H9 (cell line): ENCODE measurements around the gene PLEKHA4. TPM values are rescaled to one million over a fixed set of nuclear protein-coding genes. Genes with fewer than 3 reads are reported as not detected.

Experiments
- DNase-seq: peaks from one replicate; pipeline ENCODE4 v3.0.0-alpha.2; 2017
- H2AFZ ChIP-seq: one replicate; pipeline ENCODE4 v1.6.1; 2013; ENCODE audit warnings: mild to moderate bottlenecking, low read length, control low read depth, moderate library complexity
- H2AK5ac ChIP-seq: 2 replicates; pipeline ENCODE4 v1.6.1; 2013; ENCODE audit warnings: low read length, control low read depth, mixed read lengths; ENCODE audit not compliant: insufficient read length
- H2BK120ac ChIP-seq: one replicate; pipeline ENCODE4 v1.6.1; 2013; ENCODE audit warnings: low read depth, mild to moderate bottlenecking, low read length, control low read depth, inconsistent platforms; ENCODE audit not compliant: poor library complexity, severe bottlenecking
- H2BK12ac ChIP-seq: 2 replicates; pipeline ENCODE4 v1.6.1; 2013; ENCODE audit warnings: low read length, control low read depth, mixed read lengths, low read depth; ENCODE audit not compliant: insufficient read length
- H2BK15ac ChIP-seq: 2 replicates; pipeline ENCODE4 v1.6.1; 2013; ENCODE audit warnings: low read depth, low read length, control low read depth
- H2BK20ac ChIP-seq: one replicate; pipeline ENCODE4 v1.6.1; 2013; ENCODE audit warnings: low read depth, mild to moderate bottlenecking, low read length, control low read depth, inconsistent platforms; ENCODE audit not compliant: poor library complexity, severe bottlenecking
- H2BK5ac ChIP-seq: 2 replicates; pipeline ENCODE4 v1.6.1; 2013; ENCODE audit warnings: low read length, control low read depth, mixed read lengths; ENCODE audit not compliant: insufficient read length
- H3K14ac ChIP-seq: 2 replicates; pipeline ENCODE4 v1.6.1; 2013; ENCODE audit warnings: low read length, control low read depth; ENCODE audit not compliant: insufficient read depth
- H3K18ac ChIP-seq: 2 replicates; pipeline ENCODE4 v1.6.1; 2013; ENCODE audit warnings: low read depth, mild to moderate bottlenecking, mixed read lengths, low read length, control low read depth; ENCODE audit not compliant: insufficient read length
- H3K23ac ChIP-seq: 2 replicates; pipeline ENCODE4 v1.6.1; 2013; ENCODE audit warnings: low read length, control low read depth, mixed read lengths, low read depth; ENCODE audit not compliant: insufficient read length
- H3K23me2 ChIP-seq: 2 replicates; pipeline ENCODE4 v1.6.1; 2013; ENCODE audit warnings: low read depth, mild to moderate bottlenecking, mixed read lengths, low read length, control low read depth; ENCODE audit not compliant: insufficient read length, poor library complexity, severe bottlenecking
- H3K27ac ChIP-seq: 2 replicates; pipeline ENCODE4 v1.5.1; 2013; ENCODE audit warnings: low read length, control low read depth, mixed read lengths, low read depth; ENCODE audit not compliant: insufficient read length
- H3K27me3 ChIP-seq: 2 replicates; pipeline ENCODE4 v1.6.1; 2013; ENCODE audit warnings: low read length, control low read depth, inconsistent platforms; ENCODE audit not compliant: insufficient read depth
- H3K4ac ChIP-seq: 2 replicates; pipeline ENCODE4 v1.6.1; 2013; ENCODE audit warnings: low read depth, mild to moderate bottlenecking, control low read depth, inconsistent platforms, low read length, moderate library complexity
- H3K4me1 ChIP-seq: 2 replicates; pipeline ENCODE4 v1.6.1; 2013; ENCODE audit warnings: low read length, control low read depth, inconsistent platforms; ENCODE audit not compliant: insufficient read depth
- H3K4me2 ChIP-seq: 2 replicates; pipeline ENCODE4 v1.6.1; 2013; ENCODE audit warnings: low read length, control low read depth, mixed read lengths; ENCODE audit not compliant: insufficient read length, insufficient read depth
- H3K56ac ChIP-seq: 2 replicates; pipeline ENCODE4 v1.6.1; 2013; ENCODE audit warnings: low read depth, mild to moderate bottlenecking, mixed read lengths, low read length, control low read depth; ENCODE audit not compliant: insufficient read length
- H3K79me1 ChIP-seq: 2 replicates; pipeline ENCODE4 v1.6.1; 2013; ENCODE audit warnings: low read depth, mild to moderate bottlenecking, moderate library complexity, low read length, control low read depth, inconsistent platforms; ENCODE audit not compliant: insufficient read depth, poor library complexity, severe bottlenecking
- H3K79me2 ChIP-seq: 2 replicates; pipeline ENCODE4 v1.6.1; 2013; ENCODE audit warnings: low read length, control low read depth, inconsistent platforms; ENCODE audit not compliant: insufficient read depth
- H3K9ac ChIP-seq: 2 replicates; pipeline ENCODE4 v1.6.1; 2013; ENCODE audit warnings: low read length, control low read depth, mixed read lengths; ENCODE audit not compliant: insufficient read length; ENCODE audit errors: extremely low read depth
- H3K9me3 ChIP-seq: one replicate; pipeline ENCODE4 v1.6.1; 2013; ENCODE audit warnings: low read depth, low read length, inconsistent platforms; ENCODE audit not compliant: control insufficient read depth
- H3T11ph ChIP-seq: one replicate; pipeline ENCODE4 v1.6.1; 2013; ENCODE audit warnings: mild to moderate bottlenecking, low read length, control low read depth, inconsistent platforms
- H4K20me1 ChIP-seq: one replicate; pipeline ENCODE4 v1.6.1; 2013; ENCODE audit not compliant: control insufficient read depth, insufficient read length, insufficient read depth
- H4K5ac ChIP-seq: 2 replicates; pipeline ENCODE4 v1.6.1; 2013; ENCODE audit warnings: low read depth, mild to moderate bottlenecking, mixed read lengths, low read length, control low read depth; ENCODE audit not compliant: insufficient read length
- H4K8ac ChIP-seq: replicated peaks from 2 replicates; pipeline ENCODE4 v1.6.1; 2013; ENCODE audit warnings: low read length, control low read depth, mixed read lengths, low read depth; ENCODE audit not compliant: insufficient read length
- H4K91ac ChIP-seq: 2 replicates; pipeline ENCODE4 v1.6.1; 2013; ENCODE audit warnings: low read depth, mild to moderate bottlenecking, moderate library complexity, mixed read lengths, low read length, control low read depth; ENCODE audit not compliant: insufficient read length
- H3K27ac Mint-ChIP-seq, 3 experiments: 2 replicates in 2 of 3; 3 replicates in 1 of 3; pipeline ENCODE4 v1.8.0; 2020 to 2021; ENCODE audit warnings: mixed read lengths in 3 of 3, mild to moderate bottlenecking in 1 of 3, moderate library complexity in 1 of 3
- H3K27me3 Mint-ChIP-seq: 2 replicates; pipeline ENCODE4 v1.8.0; 2021; ENCODE audit warnings: low read depth, mild to moderate bottlenecking, moderate library complexity, mixed read lengths
- H3K36me3 Mint-ChIP-seq, 3 experiments: 2 replicates in 2 of 3; 3 replicates in 1 of 3; pipeline ENCODE4 v1.8.0; 2020 to 2021; ENCODE audit warnings: low read depth in 3 of 3, mixed read lengths in 3 of 3; ENCODE audit not compliant: insufficient read depth in 1 of 3
- H3K4me1 Mint-ChIP-seq, 2 experiments: 2 replicates each; pipeline ENCODE4 v1.8.0; 2020; ENCODE audit warnings: mixed read lengths in 2 of 2
- H3K4me3 Mint-ChIP-seq, 2 experiments: 2 replicates in 1 of 2; 3 replicates in 1 of 2; pipeline ENCODE4 v1.8.0; 2020 to 2021; ENCODE audit warnings: mild to moderate bottlenecking in 2 of 2, mixed read lengths in 2 of 2, moderate library complexity in 1 of 2
- H3K9me3 Mint-ChIP-seq, 2 experiments: 2 replicates in 1 of 2; 3 replicates in 1 of 2; pipeline ENCODE4 v1.8.0; 2020; ENCODE audit warnings: mild to moderate bottlenecking in 2 of 2, mixed read lengths in 2 of 2, moderate library complexity in 1 of 2
- CTCF ChIP-seq: fragments of 200-600 bp; sonication (generic); conservative IDR thresholded peaks from 3 replicates; pipeline ENCODE4 v1.8.0; 2021; ENCODE audit warnings: antibody characterized with exemption, mild to moderate bottlenecking
- WGBS: extraction: QIAGEN DNeasy Blood & Tissue Kit; methylation state at CpG from one replicate; pipeline ENCODE4 v1.1.7; 2013; ENCODE audit warnings: missing lambda C conversion rate, low lambda C conversion rate, mixed read lengths; ENCODE audit not compliant: insufficient read length; ENCODE audit errors: extremely low coverage; 5-methylcytosine and 5-hydroxymethylcytosine counted together
- total RNA-seq: library from RNA; stranded (reverse); gene quantifications from 2 replicates; pipeline ENCODE4 v1.2.1, GENCODE V29; 2021

The PLEKHA4 gene
- total RNA-seq, 1 experiment from 2014 or later, result 15.3 TPM

DNA sequence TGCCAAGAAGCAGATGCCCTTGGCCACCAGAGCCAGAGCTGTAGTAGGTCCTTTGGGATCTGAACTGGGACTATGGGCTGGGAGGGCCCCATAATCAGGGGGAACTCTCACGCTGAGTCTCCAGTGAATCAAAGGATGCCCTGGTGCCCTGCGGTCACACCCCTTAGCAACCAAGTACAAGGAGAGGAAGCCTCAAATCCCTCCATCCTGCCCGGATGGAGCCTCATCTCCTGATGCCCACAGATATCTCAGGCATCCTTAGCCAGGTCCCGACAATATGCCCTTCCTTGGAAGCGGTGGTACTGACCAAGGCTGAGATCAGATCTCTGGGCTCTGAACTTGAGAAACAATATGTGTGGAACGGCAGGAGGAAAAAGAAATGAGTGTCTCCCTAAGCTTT, 1.7 kb downstream of the PLEKHA4 start:
- H3K9ac ChIP-seq, result no peak overlapping the region
- no peak overlapping the region for H3T11ph ChIP-seq
- H2BK120ac ChIP-seq, result no peak overlapping the region
- peaks cover 14 to 26% of the 10 kb centered on the region in 2 experiments for H3K4me1 Mint-ChIP-seq
- no peak overlapping the region for H3K18ac ChIP-seq
- H3K27me3 Mint-ChIP-seq, result no peaks in the 10 kb centered on the region
- WGBS, result no CpG with 5 or more reads among the region's 6 CpGs
- no peak overlapping the region for H2AFZ ChIP-seq
- no peaks in the 10 kb centered on the region for H3K27me3 ChIP-seq
- no peak overlapping the region for H3K27ac ChIP-seq
- H3K9me3 Mint-ChIP-seq, result no peaks in the 10 kb centered on the region
- peaks cover 0 to 26% (median 6%) of the 10 kb centered on the region in 3 experiments; a peak in 6 of 7 replicates for H3K36me3 Mint-ChIP-seq
- no peak overlapping the region for H3K14ac ChIP-seq
- H2BK5ac ChIP-seq, result no peak overlapping the region
- no peaks in the 10 kb centered on the region for H3K79me2 ChIP-seq
- no peak overlapping the region for H3K4ac ChIP-seq
- no peak for DNase-seq
- peaks cover 2% of the 10 kb centered on the region for H3K23me2 ChIP-seq
- H3K9me3 ChIP-seq, result no peaks in the 10 kb centered on the region
- H3K27ac Mint-ChIP-seq, result peak overlapping the region in 1 of 3 experiments; percentile 14; a peak in 1 of 7 replicates
- H4K5ac ChIP-seq, result no peak overlapping the region
- TF ChIP-seq CTCF, result no peak
- no peak overlapping the region for H3K23ac ChIP-seq
- H2BK20ac ChIP-seq, result no peak overlapping the region
- H4K91ac ChIP-seq, result peak overlapping the region; percentile 31
- no peak overlapping the region for H2BK15ac ChIP-seq
- H4K8ac ChIP-seq, result no peak overlapping the region
- H3K4me1 ChIP-seq, result peaks cover 3% of the 10 kb centered on the region; the same call in 1 of the 2 replicates
- H4K20me1 ChIP-seq, result no peaks in the 10 kb centered on the region
- no peak overlapping the region for H3K56ac ChIP-seq
- no peaks in the 10 kb centered on the region for H3K79me1 ChIP-seq
- H3K4me2 ChIP-seq, result no peak overlapping the region
- H3K4me3 Mint-ChIP-seq, result no peak overlapping the region
- H2BK12ac ChIP-seq, result no peak overlapping the region
- no peak overlapping the region for H2AK5ac ChIP-seq
